Glutamatergic neuron (in vitro differentiated cells): Measurements from ENCODE around the gene TSEN34. TPM values are rescaled to one million over a fixed set of nuclear protein-coding genes. Genes with fewer than 3 reads are reported as not detected.
"Not testable (repeated sequence)": the region's sequence is repeated elsewhere in the genome, so short reads cannot be mapped to it uniquely, and the experiment has no call there.

ENCODE experiments used
- DNase-seq: peaks from one replicate; pipeline ENCODE4 v3.0.0; 2022
- H3K27ac Mint-ChIP-seq: one replicate; pipeline ENCODE4 v1.8.0; 2020; ENCODE audit warnings: mild to moderate bottlenecking, mixed read lengths, inconsistent platforms; ENCODE audit not compliant: unreplicated experiment
- H3K27me3 Mint-ChIP-seq: one replicate; pipeline ENCODE4 v1.8.0; 2020; ENCODE audit warnings: mild to moderate bottlenecking, moderate library complexity, mixed read lengths, inconsistent platforms; ENCODE audit not compliant: unreplicated experiment
- H3K36me3 Mint-ChIP-seq: one replicate; pipeline ENCODE4 v1.8.0; 2020; ENCODE audit warnings: mild to moderate bottlenecking, mixed read lengths, inconsistent platforms; ENCODE audit not compliant: unreplicated experiment
- H3K4me1 Mint-ChIP-seq: one replicate; pipeline ENCODE4 v1.8.0; 2020; ENCODE audit warnings: mild to moderate bottlenecking, low read depth, mixed read lengths, inconsistent platforms; ENCODE audit not compliant: unreplicated experiment
- H3K4me3 Mint-ChIP-seq: one replicate; pipeline ENCODE4 v1.8.0; 2020; ENCODE audit warnings: mild to moderate bottlenecking, mixed read lengths, inconsistent platforms; ENCODE audit not compliant: unreplicated experiment
- H3K9me3 Mint-ChIP-seq: one replicate; pipeline ENCODE4 v1.8.0; 2020; ENCODE audit warnings: mild to moderate bottlenecking, moderate library complexity, mixed read lengths, inconsistent platforms; ENCODE audit not compliant: unreplicated experiment
- CTCF ChIP-seq: fragments of 200-600 bp; sonication (generic); IDR thresholded peaks from one replicate; pipeline ENCODE4 v1.5.0; 2021; ENCODE audit not compliant: partially characterized antibody, unreplicated experiment
- total RNA-seq: library from RNA; stranded (reverse); fragmentation: NEBNext Ultra II Directional; extraction: Animal tissue kit (Norgen Biotek cat#: 25700); gene quantifications from one replicate; pipeline ENCODE4 v1.2.1, GENCODE V29; 2021; ENCODE audit not compliant: unreplicated experiment

The TSEN34 gene
- total RNA-seq, 1 donor from 2014 or later, result 44.8 TPM

DNA sequence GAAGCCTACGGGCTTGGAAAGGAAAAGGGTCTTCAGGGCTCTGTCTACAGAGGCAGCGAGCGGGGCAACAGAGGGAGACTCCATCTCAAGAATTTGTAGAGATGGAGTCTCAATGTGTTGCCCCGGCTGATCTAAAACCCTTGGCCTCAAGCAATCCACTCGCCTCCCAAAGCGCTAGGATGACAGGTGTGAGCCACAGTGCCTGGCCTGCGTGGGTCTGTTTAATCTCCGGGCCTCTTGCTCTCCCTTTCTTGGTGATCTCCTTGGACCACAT, 17.6 kb downstream of the TSEN34 start:
- peaks cover 6% of the 10 kb centered on the region for H3K27me3 Mint-ChIP-seq
- H3K9me3 Mint-ChIP-seq, result peaks cover 9% of the 10 kb centered on the region
- H3K4me1 Mint-ChIP-seq, result peaks cover 19% of the 10 kb centered on the region
- DNase-seq, result no peak
- peak overlapping the region; percentile 49 for H3K4me3 Mint-ChIP-seq
- peak overlapping the region; percentile 90 for H3K27ac Mint-ChIP-seq
- peaks cover 14% of the 10 kb centered on the region for H3K36me3 Mint-ChIP-seq
- no peak for TF ChIP-seq CTCF

- Mint-ChIP-seq H3K27ac (peak overlapping the region; percentile 55), H3K36me3 (peaks cover 14% of the 10 kb centered on the region), H3K4me1 (peaks cover 22% of the 10 kb centered on the region), H3K4me3 (no peak overlapping the region), H3K9me3 (peaks cover 11% of the 10 kb centered on the region), H3K27me3 (peaks cover 6% of the 10 kb centered on the region)
- DNase-seq, result no peak
- no peak for TF ChIP-seq CTCF
Observed at GRCh38 chr19:54209058-54209810, 18.1 kb downstream of the TSEN34 start.

- H3K27me3 Mint-ChIP-seq, result peaks cover 6% of the 10 kb centered on the region
- H3K9me3 Mint-ChIP-seq, result peaks cover 11% of the 10 kb centered on the region
- peak overlapping the region; percentile 35 for H3K4me3 Mint-ChIP-seq
- H3K27ac Mint-ChIP-seq, result peak overlapping the region; percentile 84
- peaks cover 14% of the 10 kb centered on the region for H3K36me3 Mint-ChIP-seq
- no peak for TF ChIP-seq CTCF
- H3K4me1 Mint-ChIP-seq, result peaks cover 22% of the 10 kb centered on the region
- no peak for DNase-seq
Observed at GRCh38 chr19:54209811-54210494, 18.8 kb downstream of the TSEN34 start.

GRCh38 chr19:54211235-54211634, 20.1 kb downstream of the TSEN34 start:
- peaks cover 14% of the 10 kb centered on the region for H3K36me3 Mint-ChIP-seq
- peak overlapping the region; percentile 93 for H3K27ac Mint-ChIP-seq
- no peak for DNase-seq
- H3K9me3 Mint-ChIP-seq, result peaks cover 11% of the 10 kb centered on the region
- no peak for TF ChIP-seq CTCF
- H3K4me3 Mint-ChIP-seq, result peak overlapping the region; percentile 40
- H3K4me1 Mint-ChIP-seq, result peaks cover 22% of the 10 kb centered on the region
- H3K27me3 Mint-ChIP-seq, result peaks cover 4% of the 10 kb centered on the region

- Mint-ChIP-seq H3K4me3 (peak overlapping the region; percentile 50), H3K4me1 (peaks cover 33% of the 10 kb centered on the region), H3K27me3 (peaks cover 11% of the 10 kb centered on the region), H3K9me3 (peaks cover 16% of the 10 kb centered on the region), H3K27ac (peak overlapping the region; percentile 96)
- not testable (repeated sequence) for H3K36me3 Mint-ChIP-seq, DNase-seq
Observed at GRCh38 chr19:54214217-54214616, 23.1 kb downstream of the TSEN34 start.

DNA sequence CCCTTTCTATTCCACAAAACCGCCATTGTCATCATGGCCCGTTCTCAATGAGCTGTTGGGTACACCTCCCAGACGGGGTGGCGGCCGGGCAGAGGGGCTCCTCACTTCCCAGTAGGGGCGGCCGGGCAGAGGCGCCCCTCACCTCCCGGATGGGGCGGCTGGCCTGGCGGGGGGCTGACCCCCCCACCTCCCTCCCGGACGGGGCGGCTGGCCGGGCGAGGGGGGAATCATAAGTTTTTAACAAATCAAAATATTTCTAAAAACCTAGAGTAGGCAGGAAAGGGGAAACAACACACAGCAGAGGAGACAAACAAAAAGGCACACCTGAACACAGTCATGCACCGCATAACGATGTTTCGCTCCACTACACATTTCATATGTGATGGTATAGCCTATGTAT, 23.6 kb downstream of the TSEN34 start:
- Mint-ChIP-seq H3K9me3 (peaks cover 16% of the 10 kb centered on the region), H3K27me3 (peaks cover 11% of the 10 kb centered on the region), H3K4me1 (peaks cover 33% of the 10 kb centered on the region)
- not testable (repeated sequence) for DNase-seq, H3K36me3 Mint-ChIP-seq, H3K4me3 Mint-ChIP-seq, H3K27ac Mint-ChIP-seq
